AG04450 (cell line): ENCODE results near the gene RAB31. TPM values are rescaled to one million over a fixed set of nuclear protein-coding genes. Genes with fewer than 3 reads are reported as not detected.
A peak's percentile ranks its signal among the peaks of the same experiment; 100 is the strongest.

ENCODE experiments used
- CTCF ChIA-PET: fragments of 300-600, 350-600 bp; formaldehyde crosslinking; extraction: SDS; loops from one replicate; lab custom pipeline; 2022; ENCODE audit warnings: antibody characterized with exemption, inconsistent platforms; lab: Charles Lee
- POLR2A ChIA-PET: fragments of 350-600 bp; formaldehyde crosslinking; extraction: SDS; loops from one replicate; lab custom pipeline; 2021; ENCODE audit warnings: antibody characterized with exemption, inconsistent platforms; lab: Yijun Ruan, JAX
- DNase-seq: peaks from one replicate; pipeline ENCODE4 v3.0.0-alpha.2; 2011; ENCODE audit warnings: low read depth, low spot score
- H3K27ac ChIP-seq: one replicate; pipeline ENCODE4 v1.5.1; 2012; ENCODE audit warnings: low read depth, low read length, control low read depth
- H3K27me3 ChIP-seq: one replicate; pipeline ENCODE4 v1.6.0; 2012; ENCODE audit warnings: low read length; ENCODE audit not compliant: control insufficient read depth, insufficient read depth
- H3K4me3 ChIP-seq: 2 replicates; pipeline ENCODE4 v1.5.1; 2011; ENCODE audit warnings: mild to moderate bottlenecking, low read depth, low read length, control low read depth
- H3K9me3 ChIP-seq: 2 replicates; pipeline ENCODE4 v1.5.1; 2012; ENCODE audit warnings: low read length; ENCODE audit not compliant: control insufficient read depth, insufficient read depth
- CTCF ChIP-seq: IDR thresholded peaks from 2 replicates; pipeline ENCODE4 v1.5.1; 2011; ENCODE audit warnings: low read depth, low read length, control low read depth, inconsistent platforms
- polyA plus RNA-seq: library from polyadenylated mRNA; depleted of rRNA; stranded (reverse); fragments of >200 nt; gene quantifications from 2 replicates; pipeline ENCODE4 v1.2.3, GENCODE V29; 2011

Gene RAB31
- polyA plus RNA-seq, 1 experiment = 43.7 TPM

- Histone ChIP-seq H3K27me3 (no peaks in the 10 kb centered on the region), H3K9me3 (no peaks in the 10 kb centered on the region; the same call in 1 of the 2 replicates), H3K27ac (peak overlapping the region; percentile 47), H3K4me3 (peak overlapping the region; percentile 77)
- DNase-seq = no peak
- ChIA-PET POLR2A (interaction anchor here (0.5 to 1.0 kb wide), 8 partner anchors 11 to 218 kb away, joined by 3 to 6 read pairs (median 3); partner anchors contain the start of gene VAPA), CTCF (no interaction called here)
- no peak for TF ChIP-seq CTCF
These were observed 568 bp downstream of the RAB31 start for GRCh38 chr18:9708434-9709303.

- Histone ChIP-seq H3K27ac (no peak overlapping the region), H3K9me3 (no peaks in the 10 kb centered on the region; the same call in 1 of the 2 replicates), H3K4me3 (peak overlapping the region; percentile 77), H3K27me3 (no peaks in the 10 kb centered on the region)
- DNase-seq = no peak
- CTCF ChIA-PET = interaction anchor here (2.8 kb wide), 1 partner anchor 134 kb away, joined by 9 read pairs; no protein-coding TSS in a partner anchor
- TF ChIP-seq CTCF = no peak
- POLR2A ChIA-PET = interaction anchor here (0.6 to 0.9 kb wide), 2 partner anchors 26 to 204 kb away, joined by 3 to 4 read pairs; no protein-coding TSS in a partner anchor
These were observed 1.3 kb downstream of the RAB31 start for GRCh38 chr18:9709304-9709877.

GRCh38 chr18:9710037-9710436 is 1.9 kb downstream of the RAB31 start:
- TF ChIP-seq CTCF = no peak
- Histone ChIP-seq H3K27ac (no peak overlapping the region), H3K27me3 (no peaks in the 10 kb centered on the region), H3K4me3 (no peak overlapping the region; the same call in 1 of the 2 replicates), H3K9me3 (no peaks in the 10 kb centered on the region; the same call in 1 of the 2 replicates)
- POLR2A ChIA-PET = interaction anchor here (0.7 kb wide), 1 partner anchor 13 kb away, joined by 3 read pairs; no protein-coding TSS in a partner anchor
- no peak for DNase-seq
- CTCF ChIA-PET = interaction anchor here (2.8 kb wide), 1 partner anchor 135 kb away, joined by 9 read pairs; no protein-coding TSS in a partner anchor

- CTCF ChIA-PET = interaction anchor here (2.8 kb wide), 1 partner anchor 136 kb away, joined by 9 read pairs; no protein-coding TSS in a partner anchor
- H3K27ac ChIP-seq = no peak overlapping the region
- TF ChIP-seq CTCF = no peak
- no peak for DNase-seq
- H3K4me3 ChIP-seq = no peak overlapping the region
- POLR2A ChIA-PET = no interaction called here
- H3K9me3 ChIP-seq = no peaks in the 10 kb centered on the region; the same call in 1 of the 2 replicates
- H3K27me3 ChIP-seq = no peaks in the 10 kb centered on the region
These were observed 3.4 kb downstream of the RAB31 start for GRCh38 chr18:9711361-9712129.
